ENCODE results near the gene CCDC85C. TPM values are rescaled to one million over a fixed set of nuclear protein-coding genes. Genes with fewer than 3 reads are reported as not detected.

Gene CCDC85C
- total RNA-seq, 2 experiments from 2014 or later = 6.4 to 15.0 TPM

DNA sequence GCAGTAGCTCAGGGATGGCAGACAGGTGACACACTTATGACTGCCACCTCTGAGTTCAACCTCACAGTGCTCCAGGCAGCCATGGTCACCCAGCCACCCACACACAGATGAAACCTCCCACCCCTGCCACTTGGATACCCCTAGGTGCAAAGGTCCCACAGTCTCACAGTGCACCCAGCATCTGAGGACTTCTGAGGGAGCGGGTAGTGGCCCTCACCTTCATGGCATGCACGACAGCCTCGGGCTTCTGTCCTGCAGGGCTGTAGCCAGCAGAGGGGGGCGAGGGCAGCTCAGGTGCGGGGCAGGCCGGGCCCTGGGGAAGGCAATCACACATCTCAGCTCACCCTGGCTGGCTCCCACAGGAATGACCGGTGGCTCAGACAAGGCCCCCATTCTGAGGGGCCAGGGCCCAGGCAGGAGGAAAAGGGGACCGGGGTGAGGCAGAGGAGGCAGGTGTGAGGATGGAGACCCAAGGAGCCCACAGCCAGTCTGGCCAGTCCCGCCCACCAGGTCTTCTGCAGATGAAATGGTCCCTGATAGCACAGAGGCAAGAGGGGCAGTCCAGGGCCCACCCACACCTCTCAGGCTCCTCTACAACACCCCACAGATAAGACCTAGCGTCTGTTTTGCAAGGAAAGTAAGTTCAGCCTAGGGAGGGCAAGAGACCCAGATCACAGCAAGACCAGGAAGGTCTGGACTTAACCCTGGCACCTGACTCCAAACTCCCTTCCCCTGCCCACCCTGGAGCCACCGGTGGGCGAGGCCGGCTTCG is 87.0 kb downstream of the CCDC85C start:
- CTCF ChIA-PET (ENCODE audit: unreplicated experiment) = interaction anchor here (0.5 kb wide), 1 partner anchor 171 kb away, joined by 3 read pairs; no protein-coding TSS in a partner anchor
- Histone ChIP-seq H3K4me3 (ENCODE audit: low read depth, low read length, poor library complexity, severe bottlenecking) (no peak overlapping the region), H4K20me1 (ENCODE audit: insufficient read depth, low read length) (no peaks in the 10 kb centered on the region), H3K9me2 (ENCODE audit: insufficient read depth, low read length) (no peaks in the 10 kb centered on the region), H3K27ac (ENCODE audit: low read depth, low read length, poor library complexity, severe bottlenecking) (no peak overlapping the region), H3K9me3 (ENCODE audit: low read length) (no peaks in the 10 kb centered on the region), H3K79me2 (ENCODE audit: insufficient read depth, low read depth, low read length) (no peaks in the 10 kb centered on the region), H3K36me3 (ENCODE audit: insufficient read depth, low read length) (no peaks in the 10 kb centered on the region), H3K4me1 (ENCODE audit: insufficient read depth, low read length, poor library complexity, severe bottlenecking) (no peaks in the 10 kb centered on the region), H3K4me2 (ENCODE audit: low read length) (no peak overlapping the region), H2AFZ (ENCODE audit: low read length) (no peak overlapping the region)
- DNase-seq (ENCODE audit: low spot score) = no peak
- no peak for TF ChIP-seq EZH2phosphoT487 (IDR thresholded peaks at IDR 0.05; ENCODE audit: borderline replicate concordance, low read depth, low read length)
- TF ChIP-seq, protein P1, sequence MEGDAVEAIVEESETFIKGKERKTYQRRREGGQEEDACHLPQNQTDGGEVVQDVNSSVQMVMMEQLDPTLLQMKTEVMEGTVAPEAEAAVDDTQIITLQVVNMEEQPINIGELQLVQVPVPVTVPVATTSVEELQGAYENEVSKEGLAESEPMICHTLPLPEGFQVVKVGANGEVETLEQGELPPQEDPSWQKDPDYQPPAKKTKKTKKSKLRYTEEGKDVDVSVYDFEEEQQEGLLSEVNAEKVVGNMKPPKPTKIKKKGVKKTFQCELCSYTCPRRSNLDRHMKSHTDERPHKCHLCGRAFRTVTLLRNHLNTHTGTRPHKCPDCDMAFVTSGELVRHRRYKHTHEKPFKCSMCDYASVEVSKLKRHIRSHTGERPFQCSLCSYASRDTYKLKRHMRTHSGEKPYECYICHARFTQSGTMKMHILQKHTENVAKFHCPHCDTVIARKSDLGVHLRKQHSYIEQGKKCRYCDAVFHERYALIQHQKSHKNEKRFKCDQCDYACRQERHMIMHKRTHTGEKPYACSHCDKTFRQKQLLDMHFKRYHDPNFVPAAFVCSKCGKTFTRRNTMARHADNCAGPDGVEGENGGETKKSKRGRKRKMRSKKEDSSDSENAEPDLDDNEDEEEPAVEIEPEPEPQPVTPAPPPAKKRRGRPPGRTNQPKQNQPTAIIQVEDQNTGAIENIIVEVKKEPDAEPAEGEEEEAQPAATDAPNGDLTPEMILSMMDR (conservative IDR thresholded peaks at IDR 0.05; ENCODE audit: low read length) = no peak
- POLR2A ChIA-PET = interaction anchor here (0.7 kb wide), 1 partner anchor 12 kb away, joined by 3 read pairs; no protein-coding TSS in a partner anchor
- intact Hi-C loops (cut with micrococcal nuclease; ENCODE audit: unreplicated experiment) = loop anchor here (5.0 kb wide), 1 partner anchor 215 kb away; no protein-coding TSS in a partner anchor
- no TSS peak for BruUV-seq (replicated peaks)

- no peaks in the 10 kb centered on the region for H3K9me3 ChIP-seq (ENCODE audit: low read length)
- no peak overlapping the region for H3K4me2 ChIP-seq (ENCODE audit: low read length)
- no peaks in the 10 kb centered on the region for H4K20me1 ChIP-seq (ENCODE audit: insufficient read depth, low read length)
- H2AFZ ChIP-seq (ENCODE audit: low read length) = no peak overlapping the region
- ChIA-PET POLR2A (no interaction called here), CTCF (ENCODE audit: unreplicated experiment) (no interaction called here)
- H3K36me3 ChIP-seq (ENCODE audit: insufficient read depth, low read length) = peaks cover 3% of the 10 kb centered on the region; the same call in 1 of the 2 replicates
- intact Hi-C loops (cut with micrococcal nuclease; ENCODE audit: unreplicated experiment) = loop anchor here (5.0 kb wide), 1 partner anchor 216 kb away; no protein-coding TSS in a partner anchor
- no peak for DNase-seq (ENCODE audit: low spot score)
- H3K9me2 ChIP-seq (ENCODE audit: insufficient read depth, low read length) = no peaks in the 10 kb centered on the region
- BruUV-seq (replicated peaks) = no TSS peak
- H3K27ac ChIP-seq (ENCODE audit: low read depth, low read length, poor library complexity, severe bottlenecking) = no peak overlapping the region
- no peak for TF ChIP-seq EZH2phosphoT487 (IDR thresholded peaks at IDR 0.05; ENCODE audit: borderline replicate concordance, low read depth, low read length)
- TF ChIP-seq, protein P1 (conservative IDR thresholded peaks at IDR 0.05; ENCODE audit: low read length) = no peak
- H3K79me2 ChIP-seq (ENCODE audit: insufficient read depth, low read depth, low read length) = no peaks in the 10 kb centered on the region
- H3K4me1 ChIP-seq (ENCODE audit: insufficient read depth, low read length, poor library complexity, severe bottlenecking) = no peaks in the 10 kb centered on the region
- no peak overlapping the region for H3K4me3 ChIP-seq (ENCODE audit: low read depth, low read length, poor library complexity, severe bottlenecking)
Measured at GRCh38 chr14:99516156-99516870, 87.7 kb downstream of the CCDC85C start.

All from OCI-LY7 (cell line).